ENCODE data around the gene BTN1A1.
"Not testable (repeated sequence)": the region's sequence is repeated elsewhere in the genome, so short reads cannot be mapped to it uniquely, and the experiment has no call there.

Gene BTN1A1

DNA sequence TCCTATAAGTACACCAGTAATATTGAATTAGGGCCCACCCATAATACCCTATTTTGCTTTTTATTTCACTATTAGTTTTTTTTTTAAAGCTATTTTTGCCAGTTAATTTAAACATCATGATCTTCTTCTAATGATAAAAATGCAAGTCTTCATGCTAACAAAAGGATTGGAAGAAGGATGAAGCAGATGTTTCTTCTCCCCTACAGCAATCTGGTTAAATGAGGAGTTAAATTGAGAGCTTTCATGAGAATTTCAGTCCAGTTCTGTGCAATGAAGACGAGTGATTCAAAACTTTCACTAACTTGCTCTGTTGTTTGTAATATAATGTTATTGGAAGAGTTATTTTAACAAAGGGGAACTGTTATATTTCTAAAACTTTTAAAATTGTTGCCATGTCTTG, 41.5 kb downstream of the BTN1A1 start:
- CTCF ChIA-PET = interaction anchor here (1.0 to 1.3 kb wide), 2 partner anchors 12 to 590 kb away, joined by 3 to 8 read pairs; no protein-coding TSS in a partner anchor
- POLR2A ChIA-PET = no interaction called here
- Histone ChIP-seq H3K4me3 (ENCODE audit: control insufficient read depth in 1 of 7, extremely low read depth in 1 of 7, insufficient read depth in 4 of 7, low read depth in 2 of 7, low read length in 6 of 7) (no peak overlapping the region), H3K9me3 (ENCODE audit: control extremely low read depth in 1 of 5, control insufficient read depth in 4 of 5, insufficient read depth in 2 of 5, low read depth in 1 of 5, low read length in 4 of 5) (no peaks in the 10 kb centered on the region), H3K36me3 (ENCODE audit: control insufficient read depth in 4 of 4, insufficient read depth in 4 of 4, low read length in 3 of 4) (peaks cover 5 to 17% (median 9%) of the 10 kb centered on the region in 4 experiments), H3K27ac (ENCODE audit: insufficient read depth in 1 of 2, low read depth in 1 of 2, low read length in 2 of 2, poor library complexity in 1 of 2, severe bottlenecking in 2 of 2) (no peak overlapping the region), H3K27me3 (replicated peaks in 2 of 5; ENCODE audit: control insufficient read depth in 4 of 5, insufficient read depth in 5 of 5, low read length in 4 of 5) (no peaks in the 10 kb centered on the region), H3K4me1 (ENCODE audit: control extremely low read depth in 1 of 4, control insufficient read depth in 4 of 4, insufficient read depth in 4 of 4, low read length in 3 of 4) (peaks cover 5 to 24% (median 14%) of the 10 kb centered on the region in 4 experiments)
- no peak for DNase-seq
- WGBS (ENCODE audit: insufficient coverage) = no CpG with 5 or more reads among the region's 1 CpG

DNA sequence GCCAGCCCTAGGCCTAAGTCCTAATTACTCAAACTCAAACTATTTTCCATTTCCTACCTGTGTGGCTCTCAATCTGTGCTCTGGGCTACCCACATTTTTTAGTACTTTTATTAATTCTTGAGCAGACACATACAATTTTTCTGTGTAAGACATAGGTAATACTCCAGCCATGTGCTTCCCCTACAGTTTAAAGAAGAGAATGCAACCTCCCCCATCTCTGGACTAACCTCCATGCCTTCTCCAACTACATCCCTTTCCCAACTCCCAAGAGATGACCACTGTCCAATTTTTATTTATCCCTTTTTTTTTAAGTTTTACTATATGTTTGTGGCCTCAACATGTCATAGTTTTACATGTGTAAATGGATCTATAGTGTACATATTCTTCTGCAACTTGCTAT, 43.9 kb downstream of the BTN1A1 start:
- CTCF ChIA-PET = no interaction called here
- Histone ChIP-seq H3K27ac (ENCODE audit: insufficient read depth in 1 of 2, low read depth in 1 of 2, low read length in 2 of 2, poor library complexity in 1 of 2, severe bottlenecking in 2 of 2) (no peak overlapping the region), H3K27me3 (replicated peaks in 2 of 5; ENCODE audit: control insufficient read depth in 4 of 5, insufficient read depth in 5 of 5, low read length in 4 of 5) (no peaks in the 10 kb centered on the region), H3K36me3 (ENCODE audit: control insufficient read depth in 4 of 4, insufficient read depth in 4 of 4, low read length in 3 of 4) (peaks cover 5 to 17% (median 9%) of the 10 kb centered on the region in 4 experiments), H3K9me3 (ENCODE audit: control extremely low read depth in 1 of 5, control insufficient read depth in 4 of 5, insufficient read depth in 2 of 5, low read depth in 1 of 5, low read length in 4 of 5) (no peaks in the 10 kb centered on the region), H3K4me1 (ENCODE audit: control extremely low read depth in 1 of 4, control insufficient read depth in 4 of 4, insufficient read depth in 4 of 4, low read length in 3 of 4) (peaks cover 0 to 10% (median 5%) of the 10 kb centered on the region in 4 experiments), H3K4me3 (ENCODE audit: control insufficient read depth in 1 of 7, extremely low read depth in 1 of 7, insufficient read depth in 4 of 7, low read depth in 2 of 7, low read length in 6 of 7) (no peak overlapping the region)
- POLR2A ChIA-PET = interaction anchor here (0.7 kb wide), 1 partner anchor 18 kb away, joined by 6 read pairs; no protein-coding TSS in a partner anchor
- DNase-seq = peak in 1 of 3 donors; percentile 43

DNA sequence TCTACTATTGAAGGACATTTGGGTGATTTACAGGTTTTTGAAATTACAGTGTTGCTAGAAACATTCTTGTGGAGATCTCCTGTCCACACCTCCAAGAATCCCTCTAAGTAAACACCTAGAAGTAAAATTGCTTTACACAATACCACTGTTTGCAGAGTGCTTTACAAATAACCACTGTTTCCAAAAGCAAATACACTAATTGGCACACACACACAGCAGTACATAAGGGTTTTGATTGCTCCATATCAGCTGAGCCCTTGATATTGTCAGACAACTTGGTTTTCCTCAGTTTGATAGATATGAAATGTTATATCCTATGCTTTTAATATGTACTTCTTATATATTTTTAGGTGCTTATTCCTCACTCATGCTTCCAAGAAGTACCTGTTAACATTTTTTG, 44.4 kb downstream of the BTN1A1 start:
- Histone ChIP-seq H3K4me3 (ENCODE audit: control insufficient read depth in 1 of 7, extremely low read depth in 1 of 7, insufficient read depth in 4 of 7, low read depth in 2 of 7, low read length in 6 of 7) (no peak overlapping the region), H3K4me1 (ENCODE audit: control extremely low read depth in 1 of 4, control insufficient read depth in 4 of 4, insufficient read depth in 4 of 4, low read length in 3 of 4) (peaks cover 0 to 6% (median 2%) of the 10 kb centered on the region in 4 experiments), H3K36me3 (ENCODE audit: control insufficient read depth in 4 of 4, insufficient read depth in 4 of 4, low read length in 3 of 4) (peaks cover 5 to 17% (median 9%) of the 10 kb centered on the region in 4 experiments), H3K9me3 (ENCODE audit: control extremely low read depth in 1 of 5, control insufficient read depth in 4 of 5, insufficient read depth in 2 of 5, low read depth in 1 of 5, low read length in 4 of 5) (no peaks in the 10 kb centered on the region), H3K27ac (ENCODE audit: insufficient read depth in 1 of 2, low read depth in 1 of 2, low read length in 2 of 2, poor library complexity in 1 of 2, severe bottlenecking in 2 of 2) (no peak overlapping the region), H3K27me3 (replicated peaks in 2 of 5; ENCODE audit: control insufficient read depth in 4 of 5, insufficient read depth in 5 of 5, low read length in 4 of 5) (no peaks in the 10 kb centered on the region)
- DNase-seq = no peak
- CTCF ChIA-PET = interaction anchor here (0.7 kb wide), 1 partner anchor 17 kb away, joined by 3 read pairs; no protein-coding TSS in a partner anchor
- POLR2A ChIA-PET = no interaction called here

DNA sequence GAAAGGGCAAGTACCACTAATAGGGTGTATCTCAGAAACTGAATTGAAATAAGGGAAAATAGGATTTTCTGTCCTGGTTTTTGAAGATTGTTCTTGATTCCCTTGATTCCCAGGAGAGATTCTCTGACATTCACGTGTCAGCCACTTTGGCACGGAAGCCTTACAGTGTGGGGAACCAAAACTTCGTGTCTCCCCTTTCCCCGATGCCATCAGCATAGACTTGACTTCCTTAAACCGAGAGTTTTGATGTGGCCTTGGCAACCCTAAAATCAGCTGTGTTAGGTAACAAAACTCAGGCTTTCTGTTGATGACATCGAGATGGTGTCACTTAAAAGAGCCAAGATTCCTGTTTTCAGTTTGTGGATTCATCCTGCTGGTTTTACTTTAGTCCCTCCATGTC, 45.5 kb downstream of the BTN1A1 start:
- Histone ChIP-seq H3K27ac (ENCODE audit: insufficient read depth in 1 of 2, low read depth in 1 of 2, low read length in 2 of 2, poor library complexity in 1 of 2, severe bottlenecking in 2 of 2) (no peak overlapping the region), H3K27me3 (replicated peaks in 2 of 5; ENCODE audit: control insufficient read depth in 4 of 5, insufficient read depth in 5 of 5, low read length in 4 of 5) (no peaks in the 10 kb centered on the region), H3K36me3 (ENCODE audit: control insufficient read depth in 4 of 4, insufficient read depth in 4 of 4, low read length in 3 of 4) (peaks cover 5 to 17% (median 9%) of the 10 kb centered on the region in 4 experiments), H3K4me3 (ENCODE audit: control insufficient read depth in 1 of 7, extremely low read depth in 1 of 7, insufficient read depth in 4 of 7, low read depth in 2 of 7, low read length in 6 of 7) (no peak overlapping the region), H3K9me3 (ENCODE audit: control extremely low read depth in 1 of 5, control insufficient read depth in 4 of 5, insufficient read depth in 2 of 5, low read depth in 1 of 5, low read length in 4 of 5) (no peaks in the 10 kb centered on the region), H3K4me1 (ENCODE audit: control extremely low read depth in 1 of 4, control insufficient read depth in 4 of 4, insufficient read depth in 4 of 4, low read length in 3 of 4) (peaks cover 0 to 9% (median 3%) of the 10 kb centered on the region in 4 experiments)
- ChIA-PET CTCF (interaction anchor here (1.4 kb wide), 1 partner anchor 9 kb away, joined by 3 read pairs; no protein-coding TSS in a partner anchor), POLR2A (interaction anchor here (0.5 to 0.6 kb wide), 2 partner anchors 182 to 1534 kb away, joined by 3 to 5 read pairs; partner anchors contain the start of gene ZNF165)
- DNase-seq = no peak
- WGBS (ENCODE audit: insufficient coverage) = 89% methylated on average over 6 of the region's 6 CpGs

DNA sequence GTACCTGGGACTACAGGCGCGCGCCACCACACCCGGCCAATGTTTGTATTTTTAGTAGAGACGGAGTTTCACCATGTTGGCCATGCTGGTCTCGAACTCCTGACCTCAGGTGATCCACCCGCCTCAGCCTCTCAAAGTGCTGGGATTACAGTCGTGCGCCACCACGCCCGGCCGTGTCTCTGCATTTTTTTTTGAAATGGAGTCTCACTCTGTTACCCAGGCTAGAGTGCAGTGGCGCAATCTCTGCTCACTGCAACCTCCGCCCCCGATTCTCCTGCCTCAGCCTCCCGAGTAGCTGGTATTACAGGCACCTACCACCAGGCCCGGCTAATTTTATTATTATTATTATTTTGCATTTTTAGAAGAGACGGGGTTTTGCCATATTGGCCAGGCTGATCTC, 47.3 kb downstream of the BTN1A1 start:
- 94% methylated on average over 9 of the region's 18 CpGs for WGBS (ENCODE audit: insufficient coverage)
- CTCF ChIA-PET; H3K27me3 ChIP-seq (replicated peaks in 2 of 5; ENCODE audit: control insufficient read depth in 4 of 5, insufficient read depth in 5 of 5, low read length in 4 of 5); H3K27ac ChIP-seq (ENCODE audit: insufficient read depth in 1 of 2, low read depth in 1 of 2, low read length in 2 of 2, poor library complexity in 1 of 2, severe bottlenecking in 2 of 2); H3K4me3 ChIP-seq (ENCODE audit: control insufficient read depth in 1 of 7, extremely low read depth in 1 of 7, insufficient read depth in 4 of 7, low read depth in 2 of 7, low read length in 6 of 7); POLR2A ChIA-PET; H3K9me3 ChIP-seq (ENCODE audit: control extremely low read depth in 1 of 5, control insufficient read depth in 4 of 5, insufficient read depth in 2 of 5, low read depth in 1 of 5, low read length in 4 of 5); DNase-seq: not testable (repeated sequence)
- peaks cover 5 to 17% (median 9%) of the 10 kb centered on the region in 4 experiments for H3K36me3 ChIP-seq (ENCODE audit: control insufficient read depth in 4 of 4, insufficient read depth in 4 of 4, low read length in 3 of 4)
- H3K4me1 ChIP-seq (ENCODE audit: control extremely low read depth in 1 of 4, control insufficient read depth in 4 of 4, insufficient read depth in 4 of 4, low read length in 3 of 4) = peaks cover 2 to 11% (median 5%) of the 10 kb centered on the region in 4 experiments

DNA sequence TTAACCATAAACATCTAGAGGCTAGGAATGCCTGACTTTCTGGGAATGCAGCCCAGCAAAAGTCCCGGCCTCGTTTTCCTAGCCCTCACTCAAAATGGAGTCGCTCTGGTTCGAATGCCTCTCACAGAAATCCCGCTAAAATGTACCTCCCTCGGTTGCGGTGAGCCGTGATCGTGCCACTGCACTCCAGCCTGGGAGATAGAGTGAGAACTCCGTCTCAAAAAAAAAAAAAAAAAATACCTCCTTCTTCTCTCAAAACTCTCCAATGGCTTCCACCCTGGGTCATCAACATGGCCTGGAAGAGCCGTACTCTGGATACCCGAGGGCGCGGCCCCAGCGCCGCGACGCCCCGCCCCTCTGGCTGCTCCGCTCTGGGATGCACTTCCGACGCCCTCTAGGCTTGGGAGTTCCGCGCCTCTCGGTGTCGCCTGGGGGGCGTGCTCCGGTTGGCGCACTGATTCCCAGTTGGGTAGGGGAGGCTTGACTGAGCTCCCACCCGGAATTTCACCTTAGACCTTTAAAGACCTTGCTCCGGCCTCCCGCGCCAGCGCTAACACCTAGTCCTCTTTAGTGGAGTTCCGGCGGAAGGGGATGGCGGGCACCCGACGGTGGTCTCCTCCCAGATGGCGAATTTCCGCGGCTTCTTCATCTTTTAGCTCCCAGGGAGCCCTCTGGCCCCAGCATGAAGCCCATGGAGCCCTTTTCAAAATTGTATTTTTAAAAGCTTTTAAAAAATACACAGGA, 50.3 kb downstream of the BTN1A1 start:
- CTCF ChIA-PET = interaction anchor here (1.0 to 5.1 kb wide), 2 partner anchors 22 to 209 kb away, joined by 3 to 21 read pairs; no protein-coding TSS in a partner anchor
- Histone ChIP-seq H3K9me3 (ENCODE audit: control extremely low read depth in 1 of 5, control insufficient read depth in 4 of 5, insufficient read depth in 2 of 5, low read depth in 1 of 5, low read length in 4 of 5) (no peaks in the 10 kb centered on the region), H3K36me3 (ENCODE audit: control insufficient read depth in 4 of 4, insufficient read depth in 4 of 4, low read length in 3 of 4) (peaks cover under 1 to 9% (median 3%) of the 10 kb centered on the region in 4 experiments), H3K4me3 (ENCODE audit: control insufficient read depth in 1 of 7, extremely low read depth in 1 of 7, insufficient read depth in 4 of 7, low read depth in 2 of 7, low read length in 6 of 7) (peak overlapping the region; percentile 57 to 90 (median 80)), H3K27ac (ENCODE audit: insufficient read depth in 1 of 2, low read depth in 1 of 2, low read length in 2 of 2, poor library complexity in 1 of 2, severe bottlenecking in 2 of 2) (no peak overlapping the region), H3K27me3 (replicated peaks in 2 of 5; ENCODE audit: control insufficient read depth in 4 of 5, insufficient read depth in 5 of 5, low read length in 4 of 5) (no peaks in the 10 kb centered on the region), H3K4me1 (ENCODE audit: control extremely low read depth in 1 of 4, control insufficient read depth in 4 of 4, insufficient read depth in 4 of 4, low read length in 3 of 4) (peaks cover 10 to 22% (median 19%) of the 10 kb centered on the region in 4 experiments)
- DNase-seq = peak in 1 of 3 donors; percentile 69
- WGBS (ENCODE audit: insufficient coverage) = 4% methylated on average over 21 of the region's 42 CpGs
- POLR2A ChIA-PET = no interaction called here

DNA sequence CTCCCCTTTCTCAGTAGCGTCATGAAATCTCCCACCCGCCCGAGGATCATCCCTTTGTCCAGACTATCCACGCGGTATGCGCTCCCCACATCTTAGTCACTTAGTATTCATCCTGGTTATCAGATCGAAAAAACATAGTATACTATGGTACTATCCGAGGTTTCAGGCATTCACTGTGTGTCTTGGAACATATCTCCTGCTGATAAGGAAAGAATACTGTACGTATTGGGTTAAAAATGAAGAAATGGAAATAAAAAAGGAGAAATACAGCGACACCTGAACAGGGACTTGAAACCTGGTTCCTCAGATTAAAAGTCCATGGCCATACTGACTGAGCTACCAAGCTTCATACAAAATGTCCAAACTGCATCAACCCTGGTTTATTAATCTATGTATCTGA, 52.1 kb downstream of the BTN1A1 start:
- CTCF ChIA-PET = interaction anchor here (0.8 to 5.1 kb wide), 7 partner anchors 10 to 44 kb away, joined by 3 to 21 read pairs (median 6); no protein-coding TSS in a partner anchor
- no peak for DNase-seq
- peaks cover 10 to 22% (median 20%) of the 10 kb centered on the region in 4 experiments for H3K4me1 ChIP-seq (ENCODE audit: control extremely low read depth in 1 of 4, control insufficient read depth in 4 of 4, insufficient read depth in 4 of 4, low read length in 3 of 4)
- no peaks in the 10 kb centered on the region for H3K36me3 ChIP-seq (ENCODE audit: control insufficient read depth in 4 of 4, insufficient read depth in 4 of 4, low read length in 3 of 4)
- POLR2A ChIA-PET = interaction anchor here (1.4 kb wide), 1 partner anchor 20 kb away, joined by 5 read pairs; no protein-coding TSS in a partner anchor
- WGBS (ENCODE audit: insufficient coverage) = 87% methylated on average over 8 of the region's 10 CpGs
- no peaks in the 10 kb centered on the region for H3K9me3 ChIP-seq (ENCODE audit: control extremely low read depth in 1 of 5, control insufficient read depth in 4 of 5, insufficient read depth in 2 of 5, low read depth in 1 of 5, low read length in 4 of 5)
- no peak overlapping the region for H3K27ac ChIP-seq (ENCODE audit: insufficient read depth in 1 of 2, low read depth in 1 of 2, low read length in 2 of 2, poor library complexity in 1 of 2, severe bottlenecking in 2 of 2)
- peak overlapping the region in 3 of 7 experiments; percentile 89 to 100 (median 90) for H3K4me3 ChIP-seq (ENCODE audit: control insufficient read depth in 1 of 7, extremely low read depth in 1 of 7, insufficient read depth in 4 of 7, low read depth in 2 of 7, low read length in 6 of 7)
- no peaks in the 10 kb centered on the region for H3K27me3 ChIP-seq (replicated peaks in 2 of 5; ENCODE audit: control insufficient read depth in 4 of 5, insufficient read depth in 5 of 5, low read length in 4 of 5)
